Neuronal stem cell (in vitro differentiated cells): ENCODE data around the gene TGFBR3L.

ENCODE experiments used
- DNase-seq: peaks from one replicate; pipeline ENCODE4 v3.0.0-alpha.2; 2013; ENCODE audit warnings: low spot score
- H2AFZ ChIP-seq: one replicate; pipeline ENCODE4 v1.6.1; 2013; ENCODE audit warnings: mild to moderate bottlenecking, low read length, inconsistent platforms
- H2AK5ac ChIP-seq: 2 replicates; pipeline ENCODE4 v1.6.1; 2013; ENCODE audit warnings: low read depth, mild to moderate bottlenecking, inconsistent platforms, low read length, moderate library complexity, mixed read lengths
- H2BK120ac ChIP-seq: 2 replicates; pipeline ENCODE4 v1.6.1; 2013; ENCODE audit warnings: low read depth, mild to moderate bottlenecking, inconsistent platforms, low read length, moderate library complexity, mixed read lengths
- H2BK12ac ChIP-seq: one replicate; pipeline ENCODE4 v1.6.1; 2013; ENCODE audit warnings: low read length, inconsistent platforms
- H2BK15ac ChIP-seq: 2 replicates; pipeline ENCODE4 v1.6.1; 2013; ENCODE audit warnings: mild to moderate bottlenecking, low read length, inconsistent platforms, mixed read lengths
- H2BK5ac ChIP-seq: one replicate; pipeline ENCODE4 v1.6.1; 2013; ENCODE audit warnings: inconsistent platforms, mild to moderate bottlenecking, low read length, moderate library complexity
- H3K14ac ChIP-seq: one replicate; pipeline ENCODE4 v1.6.1; 2013; ENCODE audit warnings: low read length, inconsistent platforms
- H3K18ac ChIP-seq: 2 replicates; pipeline ENCODE4 v1.6.1; 2013; ENCODE audit warnings: low read length, inconsistent platforms
- H3K23ac ChIP-seq: 2 replicates; pipeline ENCODE4 v1.6.1; 2013; ENCODE audit warnings: low read depth, mild to moderate bottlenecking, mixed read lengths, low read length, inconsistent platforms; ENCODE audit not compliant: poor library complexity
- H3K27ac ChIP-seq: replicated peaks from 3 replicates; pipeline ENCODE4 v1.5.1; 2013; ENCODE audit warnings: low read length, inconsistent platforms
- H3K27me3 ChIP-seq, 3 experiments: 2 replicates each; pipeline ENCODE4 v1.6.1; 2013; ENCODE audit warnings: low read length in 3 of 3, mild to moderate bottlenecking in 2 of 3, inconsistent platforms in 1 of 3, low read depth in 1 of 3, mixed read lengths in 1 of 3, moderate library complexity in 1 of 3; ENCODE audit not compliant: control insufficient read depth in 3 of 3, insufficient read depth in 3 of 3
- H3K36me3 ChIP-seq, 2 donors: replicated peaks in 1 of 2; 2 replicates each; pipeline ENCODE4 v1.6.1; 2013; ENCODE audit warnings: low read length in 2 of 2; ENCODE audit not compliant: control insufficient read depth in 2 of 2, insufficient read depth in 2 of 2
- H3K4ac ChIP-seq: 2 replicates; pipeline ENCODE4 v1.6.1; 2013; ENCODE audit warnings: inconsistent platforms, mild to moderate bottlenecking, low read length, moderate library complexity
- H3K4me1 ChIP-seq, 2 donors: 1 replicate in 1 of 2; 2 replicates in 1 of 2; pipeline ENCODE4 v1.6.1; 2013; ENCODE audit warnings: low read length in 2 of 2, low read depth in 1 of 2; ENCODE audit not compliant: control insufficient read depth in 2 of 2, insufficient read depth in 1 of 2
- H3K4me2 ChIP-seq: one replicate; pipeline ENCODE4 v1.6.1; 2013; ENCODE audit warnings: mild to moderate bottlenecking, low read length, inconsistent platforms; ENCODE audit not compliant: insufficient read depth, poor library complexity, severe bottlenecking
- H3K4me3 ChIP-seq, 2 donors: 2 replicates each; pipeline ENCODE4 v1.5.1; 2013; ENCODE audit warnings: low read length in 2 of 2, mild to moderate bottlenecking in 2 of 2, inconsistent platforms in 1 of 2, moderate library complexity in 1 of 2
- H3K79me1 ChIP-seq: one replicate; pipeline ENCODE4 v1.6.1; 2013; ENCODE audit warnings: low read depth, mild to moderate bottlenecking, inconsistent platforms, low read length, moderate library complexity
- H3K9ac ChIP-seq: one replicate; pipeline ENCODE4 v1.6.1; 2013; ENCODE audit warnings: mild to moderate bottlenecking, low read depth, low read length, inconsistent platforms; ENCODE audit not compliant: poor library complexity
- H3K9me3 ChIP-seq, 2 donors: replicated peaks in 1 of 2; 2 replicates each; pipeline versions ENCODE3 to v1.6.1; 2013; ENCODE audit warnings: low read length in 2 of 2, mild to moderate bottlenecking in 2 of 2, inconsistent platforms in 1 of 2, low read depth in 1 of 2, mixed read lengths in 1 of 2, moderate library complexity in 1 of 2; ENCODE audit not compliant: control insufficient read depth in 2 of 2, insufficient read depth in 1 of 2
- H4K8ac ChIP-seq: one replicate; pipeline ENCODE4 v1.6.1; 2013; ENCODE audit warnings: low read depth, mild to moderate bottlenecking, inconsistent platforms, low read length, moderate library complexity
- H4K91ac ChIP-seq: one replicate; pipeline ENCODE4 v1.6.1; 2013; ENCODE audit warnings: low read length, low read depth, mild to moderate bottlenecking, inconsistent platforms; ENCODE audit not compliant: poor library complexity
- WGBS, 2 donors: extraction: QIAGEN DNeasy Blood & Tissue Kit; methylation state at CpG; one replicate each; pipeline ENCODE4 v1.1.7; 2013; ENCODE audit warnings: missing lambda C conversion rate in 2 of 2, mixed read lengths in 1 of 2; ENCODE audit not compliant: insufficient read length in 2 of 2, insufficient replicate concordance in 1 of 2; ENCODE audit errors: extremely low coverage in 2 of 2; 5-methylcytosine and 5-hydroxymethylcytosine counted together

TGFBR3L gene

GRCh38 chr19:7872306-7873204 is 42.1 kb upstream of the TGFBR3L start:
- peaks cover under 1 to 20% of the 10 kb centered on the region in 2 donors for H3K36me3 ChIP-seq
- H3K27me3 ChIP-seq, result no peaks in the 10 kb centered on the region
- H3K4me1 ChIP-seq, result peaks cover 28 to 34% of the 10 kb centered on the region in 2 donors
- peak overlapping the region in 1 of 2 donors; percentile 81 for H3K4me3 ChIP-seq
- peaks cover 3% of the 10 kb centered on the region for H3K79me1 ChIP-seq
- no CpG with 5 or more reads among the region's 47 CpGs for WGBS, 2 donors
- H2BK120ac ChIP-seq, result peak overlapping the region; percentile 47
- H2AK5ac ChIP-seq, result peak overlapping the region; percentile 99
- H2BK15ac ChIP-seq, result peak overlapping the region; percentile 95
- H2BK12ac ChIP-seq, result no peak overlapping the region
- no peak for DNase-seq
- H2BK5ac ChIP-seq, result peak overlapping the region; percentile 84
- no peak overlapping the region for H3K14ac ChIP-seq
- H3K4ac ChIP-seq, result no peak overlapping the region
- H3K9ac ChIP-seq, result no peak overlapping the region
- H3K23ac ChIP-seq, result peak overlapping the region; percentile 91
- H4K8ac ChIP-seq, result no peak overlapping the region
- H3K9me3 ChIP-seq, result no peaks in the 10 kb centered on the region
- peak overlapping the region; percentile 81 for H3K4me2 ChIP-seq
- H4K91ac ChIP-seq, result no peak overlapping the region
- H3K18ac ChIP-seq, result peak overlapping the region; percentile 90
- H3K27ac ChIP-seq, result peak overlapping the region; percentile 78
- no peak overlapping the region for H2AFZ ChIP-seq

DNA sequence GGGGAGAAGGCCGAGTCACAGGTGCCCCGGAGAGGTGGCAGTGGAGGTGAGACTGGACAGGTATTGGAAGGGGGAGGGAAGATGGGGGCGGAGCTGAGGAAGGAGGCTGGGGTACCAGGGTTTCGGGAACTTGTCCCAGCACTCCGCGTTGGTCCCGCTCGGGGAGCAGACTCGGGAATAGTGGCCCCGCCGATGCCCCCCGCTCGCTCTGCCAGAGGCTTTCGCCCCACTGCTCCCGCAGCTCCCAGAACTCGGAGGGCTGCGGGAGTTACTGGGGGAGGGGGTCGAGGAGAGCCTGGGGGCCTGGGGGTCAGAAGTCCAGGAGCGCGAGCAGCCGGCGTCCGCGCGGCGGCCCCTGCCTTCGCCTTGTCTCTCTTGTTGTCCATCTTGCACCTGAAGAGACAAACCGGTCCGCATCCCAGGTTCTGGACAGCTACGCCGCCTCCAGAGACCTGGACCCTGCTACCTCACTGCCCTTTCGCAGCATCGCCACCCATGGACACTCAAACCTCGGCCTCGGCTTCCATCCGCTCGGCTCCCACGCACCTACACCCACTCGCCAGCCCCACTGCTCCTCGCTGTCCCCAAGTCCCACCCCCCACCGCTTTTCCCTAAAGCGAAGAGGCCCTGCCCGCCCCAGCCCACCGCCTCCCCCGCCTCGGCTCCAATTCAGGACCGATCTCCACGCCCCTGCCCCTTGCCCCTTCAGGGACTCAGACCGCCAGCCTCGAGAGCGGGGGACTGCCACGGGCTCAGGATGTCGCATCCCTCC is 41.1 kb upstream of the TGFBR3L start:
- Histone ChIP-seq H3K9me3 (no peaks in the 10 kb centered on the region), H3K36me3 (peaks cover 0 to 11% of the 10 kb centered on the region in 2 donors), H2BK120ac (no peak overlapping the region), H3K27me3 (no peaks in the 10 kb centered on the region), H3K4me3 (peak overlapping the region; percentile 81 to 86), H3K4me2 (peak overlapping the region; percentile 81), H2AK5ac (peak overlapping the region; percentile 99), H2BK12ac (no peak overlapping the region), H2BK5ac (peak overlapping the region; percentile 97), H3K23ac (peak overlapping the region; percentile 91), H4K91ac (no peak overlapping the region), H2AFZ (peak overlapping the region; percentile 85), H4K8ac (no peak overlapping the region), H2BK15ac (peak overlapping the region; percentile 95), H3K18ac (peak overlapping the region; percentile 90), H3K14ac (peak overlapping the region; percentile 97), H3K4ac (peak overlapping the region; percentile 76), H3K4me1 (peaks cover 28 to 31% of the 10 kb centered on the region in 2 donors), H3K79me1 (peaks cover 3% of the 10 kb centered on the region), H3K9ac (peak overlapping the region; percentile 86), H3K27ac (no peak overlapping the region)
- DNase-seq, result no peak
- no CpG with 5 or more reads among the region's 53 CpGs for WGBS, 2 donors

GRCh38 chr19:7874076-7874896 is 40.3 kb upstream of the TGFBR3L start, which contains the start of gene PRR36:
Gene PRR36, minus strand, starts transcription at chr19:7874390. Its CDS starts 701 bp downstream, at chr19:7873689.
- no CpG with 5 or more reads among the region's 88 CpGs for WGBS, 2 donors
- H3K4ac ChIP-seq, result peak within 1 kb of the TSS; percentile 78
- peak within 1 kb of the TSS; percentile 95 for H2BK15ac ChIP-seq
- H3K9me3 ChIP-seq, result no peaks in the 10 kb centered on the region
- H3K27ac ChIP-seq, result no peak within 1 kb of the TSS
- DNase-seq, result peak; percentile 79
- peak within 1 kb of the TSS; percentile 91 for H3K23ac ChIP-seq
- H3K4me2 ChIP-seq, result peak within 1 kb of the TSS; percentile 81
- H3K4me1 ChIP-seq, result peaks cover 27 to 28% of the 10 kb centered on the region in 2 donors
- peak within 1 kb of the TSS; percentile 85 for H4K91ac ChIP-seq
- peak within 1 kb of the TSS; percentile 97 for H3K14ac ChIP-seq
- H2AFZ ChIP-seq, result peak within 1 kb of the TSS; percentile 85
- H2BK5ac ChIP-seq, result peak within 1 kb of the TSS; percentile 97
- peak within 1 kb of the TSS; percentile 86 for H3K9ac ChIP-seq
- H3K4me3 ChIP-seq, result peak within 1 kb of the TSS; percentile 81 to 86
- H3K27me3 ChIP-seq, result no peaks in the 10 kb centered on the region
- H4K8ac ChIP-seq, result no peak within 1 kb of the TSS
- peaks cover 3% of the 10 kb centered on the region for H3K79me1 ChIP-seq
- H2AK5ac ChIP-seq, result peak within 1 kb of the TSS; percentile 99
- H2BK120ac ChIP-seq, result no peak within 1 kb of the TSS
- H3K18ac ChIP-seq, result peak within 1 kb of the TSS; percentile 95
- peaks cover 0 to 6% of the 10 kb centered on the region in 2 donors for H3K36me3 ChIP-seq
- peak within 1 kb of the TSS; percentile 86 for H2BK12ac ChIP-seq
